GM23248 (cell line): Measurements from ENCODE around the gene MB21D2. TPM values are rescaled to one million over a fixed set of nuclear protein-coding genes. Genes with fewer than 3 reads are reported as not detected.

ENCODE experiments used
- DNase-seq: peaks from one replicate; pipeline ENCODE4 v3.0.0-alpha.2; 2015
- H2AFZ ChIP-seq: fragments of 200-600 bp; sonication (generic); 2 replicates; pipeline ENCODE4 v1.6.1; 2016; ENCODE audit warnings: antibody characterized with exemption
- H3F3A ChIP-seq: fragments of 200-600 bp; sonication (generic); 2 replicates; pipeline ENCODE4 v1.6.1; 2016; ENCODE audit warnings: mild to moderate bottlenecking, antibody characterized with exemption, mixed run types; ENCODE audit not compliant: insufficient read depth
- H3K27ac ChIP-seq: fragments of 200-600 bp; sonication (generic); 2 replicates; pipeline ENCODE4 v1.5.1; 2016; ENCODE audit warnings: mild to moderate bottlenecking
- H3K27me3 ChIP-seq: fragments of 200-600 bp; sonication (generic); replicated peaks from 2 replicates; pipeline ENCODE4 v1.6.1; 2016; ENCODE audit warnings: mild to moderate bottlenecking; ENCODE audit not compliant: insufficient read depth
- H3K36me3 ChIP-seq: fragments of 200-600 bp; sonication (generic); 2 replicates; pipeline ENCODE4 v1.6.1; 2016; ENCODE audit warnings: low read depth, mild to moderate bottlenecking
- H3K4me1 ChIP-seq: fragments of 200-600 bp; sonication (generic); 2 replicates; pipeline ENCODE4 v1.6.1; 2016; ENCODE audit warnings: mild to moderate bottlenecking; ENCODE audit not compliant: insufficient read depth
- H3K4me2 ChIP-seq: fragments of 200-600 bp; sonication (generic); one replicate; pipeline ENCODE4 v1.6.1; 2016; ENCODE audit warnings: mild to moderate bottlenecking; ENCODE audit not compliant: unreplicated experiment
- H3K4me3 ChIP-seq: fragments of 200-600 bp; sonication (generic); 2 replicates; pipeline ENCODE4 v1.5.1; 2016; ENCODE audit warnings: mild to moderate bottlenecking
- H3K79me2 ChIP-seq: fragments of 200-600 bp; sonication (generic); 2 replicates; pipeline ENCODE4 v1.6.1; 2016; ENCODE audit warnings: mild to moderate bottlenecking; ENCODE audit not compliant: insufficient read depth
- H3K9ac ChIP-seq: fragments of 200-600 bp; sonication (generic); 2 replicates; pipeline ENCODE4 v1.6.1; 2016; ENCODE audit warnings: mild to moderate bottlenecking
- H3K9me2 ChIP-seq: fragments of 200-600 bp; sonication (generic); 2 replicates; pipeline ENCODE4 v1.6.1; 2016; ENCODE audit warnings: mixed run types, mild to moderate bottlenecking, moderate library complexity; ENCODE audit not compliant: insufficient read depth
- H3K9me3 ChIP-seq: fragments of 200-600 bp; sonication (generic); one replicate; pipeline ENCODE4 v1.6.1; 2017; ENCODE audit warnings: low read depth
- H4K20me1 ChIP-seq: fragments of 200-600 bp; sonication (generic); 2 replicates; pipeline ENCODE4 v1.6.0; 2016; ENCODE audit not compliant: insufficient read depth
- EZH2 ChIP-seq: fragments of 200-600 bp; sonication (generic); IDR thresholded peaks from 2 replicates; pipeline ENCODE4 v1.6.1; 2018; ENCODE audit warnings: antibody characterized with exemption, mild to moderate bottlenecking; ENCODE audit not compliant: insufficient read depth, poor library complexity, severe bottlenecking
- EZH2phosphoT487 ChIP-seq: fragments of 200-600 bp; sonication (generic); IDR thresholded peaks from 2 replicates; pipeline ENCODE4 v1.6.1; 2018; ENCODE audit warnings: antibody characterized with exemption, moderate library complexity, mild to moderate bottlenecking, low read depth; ENCODE audit not compliant: insufficient read depth
- WGBS, 2 experiments: methylation state at CpG; one replicate each; pipeline ENCODE4 v1.1.6; 2015 to 2017; ENCODE audit warnings: low lambda C conversion rate in 2 of 2, low coverage in 1 of 2; ENCODE audit errors: missing lambda C conversion rate in 2 of 2; 5-methylcytosine and 5-hydroxymethylcytosine counted together
- in situ Hi-C: fragments of 300-500 bp; cut with MboI; formaldehyde crosslinking; loops from 2 replicates; pipeline ENCODE4 v1.15.0; 2020
- polyA plus RNA-seq: library from polyadenylated mRNA; unstranded; fragments of >200 nt; fragmentation: Nextera tagmentation; extraction: Ambion mirVana; gene quantifications from 2 replicates; pipeline ENCODE4 v1.2.1, GENCODE V29; 2016
- total RNA-seq: library from RNA; depleted of rRNA; stranded (reverse); fragments of >200 nt; shearing (Covaris generic); gene quantifications from 2 replicates; pipeline ENCODE4 v1.2.3, GENCODE V29; 2014

MB21D2 gene
- total and polyA plus RNA-seq, 2 experiments from 2014 or later = 10.9 to 26.4 TPM

- peak overlapping the region; percentile 9; the same call in 1 of the 2 replicates for H2AFZ ChIP-seq
- peak overlapping the region; percentile 47 for H3K4me3 ChIP-seq
- H3K4me1 ChIP-seq = peaks cover 65% of the 10 kb centered on the region
- TF ChIP-seq EZH2 (no peak), EZH2phosphoT487 (no peak)
- peaks cover 72% of the 10 kb centered on the region for H3F3A ChIP-seq
- peaks cover 61% of the 10 kb centered on the region for H3K79me2 ChIP-seq
- H3K9me2 ChIP-seq = no peaks in the 10 kb centered on the region
- no peaks in the 10 kb centered on the region for H3K9me3 ChIP-seq
- no peaks in the 10 kb centered on the region for H3K36me3 ChIP-seq
- H4K20me1 ChIP-seq = no peaks in the 10 kb centered on the region
- H3K27me3 ChIP-seq = no peaks in the 10 kb centered on the region
- peak overlapping the region; percentile 77 for H3K4me2 ChIP-seq
- H3K9ac ChIP-seq = peak overlapping the region; percentile 63
- in situ Hi-C loops = no loop called here
- WGBS, 2 experiments = 15 to 18% methylated on average over 9 of the region's 9 CpGs
- peak; percentile 81 for DNase-seq
- peak overlapping the region; percentile 77 for H3K27ac ChIP-seq
These were observed 84.3 kb downstream of the MB21D2 start for GRCh38 chr3:192833177-192833890.

GRCh38 chr3:192831801-192832347 is 85.8 kb downstream of the MB21D2 start:
- H4K20me1 ChIP-seq = no peaks in the 10 kb centered on the region
- no peak overlapping the region for H2AFZ ChIP-seq
- peak overlapping the region; percentile 85 for H3K27ac ChIP-seq
- peaks cover 64% of the 10 kb centered on the region for H3K4me1 ChIP-seq
- H3K27me3 ChIP-seq = no peaks in the 10 kb centered on the region
- DNase-seq = peak; percentile 41
- H3K4me2 ChIP-seq = peak overlapping the region; percentile 69
- in situ Hi-C loops = no loop called here
- peaks cover 70% of the 10 kb centered on the region for H3F3A ChIP-seq
- H3K9me2 ChIP-seq = no peaks in the 10 kb centered on the region
- 68 to 70% methylated on average over 1 of the region's 1 CpG for whole genome bisulfite sequencing, 2 experiments
- 0 out of 2 replicates have a peak overlapping the region, but pooled peaks have one; percentile 62 for H3K9ac ChIP-seq
- peaks cover 64% of the 10 kb centered on the region for H3K79me2 ChIP-seq
- TF ChIP-seq EZH2phosphoT487 (no peak), EZH2 (no peak)
- no peak overlapping the region for H3K4me3 ChIP-seq
- no peaks in the 10 kb centered on the region for H3K9me3 ChIP-seq
- no peaks in the 10 kb centered on the region for H3K36me3 ChIP-seq

- Histone ChIP-seq H3K27me3 (no peaks in the 10 kb centered on the region), H3K36me3 (no peaks in the 10 kb centered on the region), H3K27ac (peak overlapping the region; percentile 85), H3K4me2 (peak overlapping the region; percentile 69), H3K9ac (peak overlapping the region; percentile 62), H2AFZ (no peak overlapping the region), H4K20me1 (no peaks in the 10 kb centered on the region), H3K4me3 (peak overlapping the region; percentile 17), H3F3A (peaks cover 66% of the 10 kb centered on the region), H3K9me2 (no peaks in the 10 kb centered on the region), H3K9me3 (no peaks in the 10 kb centered on the region), H3K79me2 (peaks cover 64% of the 10 kb centered on the region), H3K4me1 (peaks cover 57% of the 10 kb centered on the region)
- in situ Hi-C loops = no loop called here
- WGBS, 2 experiments = 30 to 33% methylated on average over 6 of the region's 6 CpGs
- TF ChIP-seq EZH2 = no peak
- TF ChIP-seq EZH2phosphoT487 = no peak
- DNase-seq = peak; percentile 95
These were observed 86.5 kb downstream of the MB21D2 start for GRCh38 chr3:192831111-192831644.

GRCh38 chr3:192830291-192831110 is 87.2 kb downstream of the MB21D2 start:
- Histone ChIP-seq H2AFZ (no peak overlapping the region), H4K20me1 (no peaks in the 10 kb centered on the region), H3K9me3 (no peaks in the 10 kb centered on the region), H3K4me2 (peak overlapping the region; percentile 69), H3K4me1 (peaks cover 54% of the 10 kb centered on the region), H3K27me3 (no peaks in the 10 kb centered on the region), H3F3A (peaks cover 60% of the 10 kb centered on the region), H3K4me3 (peak overlapping the region; percentile 17), H3K27ac (peak overlapping the region; percentile 85), H3K9me2 (no peaks in the 10 kb centered on the region), H3K79me2 (peaks cover 71% of the 10 kb centered on the region), H3K36me3 (no peaks in the 10 kb centered on the region), H3K9ac (peak overlapping the region; percentile 62)
- in situ Hi-C loops = no loop called here
- WGBS, 2 experiments = 79 to 84% methylated on average over 7 of the region's 7 CpGs
- TF ChIP-seq EZH2 = no peak
- DNase-seq = no peak
